CD14-positive monocyte (primary cell): Measurements from ENCODE around the gene CTAGE1. TPM values are rescaled to one million over a fixed set of nuclear protein-coding genes. Genes with fewer than 3 reads are reported as not detected.
A peak's percentile ranks its signal among the peaks of the same experiment; 100 is the strongest.

Source experiments
- DNase-seq, 3 donors: peaks; one replicate each; pipeline ENCODE4 v3.0.0-alpha.2; 2011 to 2022
- H2AFZ ChIP-seq: 2 replicates; pipeline ENCODE4 v1.6.0; 2012; ENCODE audit warnings: mild to moderate bottlenecking, low read depth, low read length, inconsistent platforms; ENCODE audit not compliant: insufficient read depth, poor library complexity, severe bottlenecking
- H3K27ac ChIP-seq, 2 donors: 1 replicate in 1 of 2; 2 replicates in 1 of 2; pipeline ENCODE4 v1.5.1; 2012 to 2013; ENCODE audit warnings: low read length in 2 of 2, control low read depth in 1 of 2, inconsistent platforms in 1 of 2, low read depth in 1 of 2, mild to moderate bottlenecking in 1 of 2
- H3K27me3 ChIP-seq, 2 donors: one replicate each; pipeline versions ENCODE4 v1.6.0 to v1.6.1; 2011 to 2013; ENCODE audit warnings: low read length in 2 of 2; ENCODE audit not compliant: control insufficient read depth in 2 of 2, insufficient read depth in 2 of 2
- H3K36me3 ChIP-seq, 2 donors: replicated peaks in 1 of 2; 1 replicate in 1 of 2; 2 replicates in 1 of 2; pipeline versions ENCODE4 v1.5.1 to v1.6.1; 2012 to 2013; ENCODE audit warnings: low read length in 2 of 2, control low read depth in 1 of 2, inconsistent platforms in 1 of 2, mild to moderate bottlenecking in 1 of 2; ENCODE audit not compliant: insufficient read depth in 2 of 2, control insufficient read depth in 1 of 2
- H3K4me1 ChIP-seq, 2 donors: 1 replicate in 1 of 2; 2 replicates in 1 of 2; pipeline versions ENCODE4 v1.5.1 to v1.6.1; 2012 to 2013; ENCODE audit warnings: low read length in 2 of 2, control low read depth in 1 of 2, inconsistent platforms in 1 of 2, mild to moderate bottlenecking in 1 of 2, moderate library complexity in 1 of 2; ENCODE audit not compliant: insufficient read depth in 2 of 2, control insufficient read depth in 1 of 2
- H3K4me2 ChIP-seq: replicated peaks from 2 replicates; pipeline ENCODE3; 2012; ENCODE audit warnings: low read length, moderate library complexity, mild to moderate bottlenecking; ENCODE audit not compliant: poor library complexity, severe bottlenecking; ENCODE audit errors: extremely low read depth
- H3K4me3 ChIP-seq, 3 experiments: fragments of 200-600 bp in 1 of 3; sonication (generic) in 1 of 3; replicated peaks in 1 of 3; 1 replicate in 2 of 3; 2 replicates in 1 of 3; pipeline ENCODE4 v1.5.1; 2011 to 2013; ENCODE audit warnings: low read length in 3 of 3, mild to moderate bottlenecking in 3 of 3, control low read depth in 2 of 3, low read depth in 2 of 3, inconsistent platforms in 1 of 3, moderate library complexity in 1 of 3
- H3K79me2 ChIP-seq: 2 replicates; pipeline ENCODE4 v1.6.0; 2012; ENCODE audit warnings: mild to moderate bottlenecking, control low read depth, inconsistent platforms, low read length, moderate library complexity; ENCODE audit not compliant: insufficient read depth
- H3K9ac ChIP-seq: 2 replicates; pipeline ENCODE4 v1.6.0; 2017; ENCODE audit warnings: low read length, mild to moderate bottlenecking; ENCODE audit not compliant: insufficient read depth, poor library complexity, severe bottlenecking
- H3K9me3 ChIP-seq, 2 donors: replicated peaks in 1 of 2; 1 replicate in 1 of 2; 2 replicates in 1 of 2; pipeline versions ENCODE4 v1.5.1 to v1.6.1; 2012 to 2013; ENCODE audit warnings: low read length in 2 of 2, control low read depth in 1 of 2; ENCODE audit not compliant: control insufficient read depth in 1 of 2, insufficient read depth in 1 of 2
- H4K20me1 ChIP-seq: 2 replicates; pipeline ENCODE4 v1.6.0; 2012; ENCODE audit warnings: mild to moderate bottlenecking, low read length, control low read depth, moderate library complexity; ENCODE audit not compliant: insufficient read depth
- H3K27ac Mint-ChIP-seq, 7 donors: one replicate each; pipeline ENCODE4 v1.8.0; 2020; ENCODE audit warnings: mild to moderate bottlenecking in 7 of 7, mixed read lengths in 7 of 7, moderate library complexity in 6 of 7, inconsistent platforms in 2 of 7
- H3K27me3 Mint-ChIP-seq, 3 donors: one replicate each; pipeline ENCODE4 v1.8.0; 2021 to 2022; ENCODE audit warnings: low read depth in 3 of 3, mild to moderate bottlenecking in 3 of 3, mixed read lengths in 3 of 3, moderate library complexity in 3 of 3, inconsistent platforms in 1 of 3
- H3K36me3 Mint-ChIP-seq, 2 donors: one replicate each; pipeline ENCODE4 v1.8.0; 2020; ENCODE audit warnings: mixed read lengths in 2 of 2, inconsistent platforms in 1 of 2, mild to moderate bottlenecking in 1 of 2
- H3K4me1 Mint-ChIP-seq: one replicate; pipeline ENCODE4 v1.8.0; 2020; ENCODE audit warnings: mild to moderate bottlenecking, mixed read lengths
- H3K4me3 Mint-ChIP-seq, 2 donors: one replicate each; pipeline ENCODE4 v1.8.0; 2020; ENCODE audit warnings: mild to moderate bottlenecking in 2 of 2, mixed read lengths in 2 of 2, moderate library complexity in 1 of 2
- H3K9me3 Mint-ChIP-seq, 7 donors: one replicate each; pipeline ENCODE4 v1.8.0; 2020 to 2022; ENCODE audit warnings: mixed read lengths in 7 of 7, mild to moderate bottlenecking in 6 of 7, moderate library complexity in 6 of 7, inconsistent platforms in 2 of 7
- WGBS: methylation state at CpG from one replicate; pipeline ENCODE4 v1.1.5; 2013; ENCODE audit warnings: missing lambda C conversion rate; ENCODE audit not compliant: insufficient coverage; 5-methylcytosine and 5-hydroxymethylcytosine counted together
- intact Hi-C, 2 donors: fragments of 100-400 bp; cut with micrococcal nuclease; formaldehyde crosslinking; loops; one replicate each; pipeline versions ENCODE4 v1.15.0 to v1.15.1; 2023
- polyA plus RNA-seq, 3 donors: library from polyadenylated mRNA; depleted of rRNA in 1 of 3; unstranded in 2 of 3; stranded (reverse) in 1 of 3; fragments of 300-500 nt in 2 of 3; fragments of >200 nt in 1 of 3; fragmentation: Illumina TruSeq in 2 of 3; gene quantifications; 1 replicate in 2 of 3; 2 replicates in 1 of 3; pipeline ENCODE4 v1.2.3, GENCODE V29; 2012 to 2021
- TF ChIP-seq, protein P1 (sequence below): fragments of 200-600 bp; IDR thresholded peaks from one replicate; pipeline ENCODE4 v1.8.0; 2022; ENCODE audit warnings: antibody characterized with exemption, mild to moderate bottlenecking

The CTAGE1 gene
- polyA plus RNA-seq, 3 donors = not detected

DNA sequence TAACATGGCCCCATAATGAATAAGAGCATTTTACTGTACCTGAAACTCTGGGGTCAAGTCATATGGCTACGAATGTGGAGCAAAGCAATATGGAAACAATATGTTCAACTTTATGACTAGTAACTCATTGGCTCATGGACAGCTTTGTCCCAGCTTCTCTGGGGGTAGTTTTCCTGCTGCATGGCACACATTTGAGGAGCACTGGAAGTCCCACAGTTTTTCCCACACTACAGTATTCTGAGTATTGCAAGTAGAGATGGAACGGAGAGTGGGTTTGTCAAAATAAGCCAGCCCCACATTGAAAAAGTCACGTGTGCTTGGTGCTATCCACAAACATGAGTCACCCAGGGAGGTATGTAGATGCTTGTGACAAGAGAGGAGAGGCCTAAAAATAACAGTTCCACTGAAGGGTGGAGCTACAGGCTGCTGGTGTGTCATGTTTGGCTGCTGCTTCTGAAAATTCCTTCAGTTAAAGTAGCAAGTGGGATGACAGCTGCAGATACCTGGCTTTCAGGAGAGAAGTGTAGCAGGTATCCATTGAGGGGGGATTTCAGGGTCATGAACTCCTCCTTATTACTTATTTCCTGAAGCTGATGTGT is 48.2 kb upstream of the CTAGE1 start:
- H3K27me3 Mint-ChIP-seq = no peaks in the 10 kb centered on the region
- no peaks in the 10 kb centered on the region for H3K4me1 ChIP-seq
- intact Hi-C loops = no loop called here
- TF ChIP-seq, protein P1, sequence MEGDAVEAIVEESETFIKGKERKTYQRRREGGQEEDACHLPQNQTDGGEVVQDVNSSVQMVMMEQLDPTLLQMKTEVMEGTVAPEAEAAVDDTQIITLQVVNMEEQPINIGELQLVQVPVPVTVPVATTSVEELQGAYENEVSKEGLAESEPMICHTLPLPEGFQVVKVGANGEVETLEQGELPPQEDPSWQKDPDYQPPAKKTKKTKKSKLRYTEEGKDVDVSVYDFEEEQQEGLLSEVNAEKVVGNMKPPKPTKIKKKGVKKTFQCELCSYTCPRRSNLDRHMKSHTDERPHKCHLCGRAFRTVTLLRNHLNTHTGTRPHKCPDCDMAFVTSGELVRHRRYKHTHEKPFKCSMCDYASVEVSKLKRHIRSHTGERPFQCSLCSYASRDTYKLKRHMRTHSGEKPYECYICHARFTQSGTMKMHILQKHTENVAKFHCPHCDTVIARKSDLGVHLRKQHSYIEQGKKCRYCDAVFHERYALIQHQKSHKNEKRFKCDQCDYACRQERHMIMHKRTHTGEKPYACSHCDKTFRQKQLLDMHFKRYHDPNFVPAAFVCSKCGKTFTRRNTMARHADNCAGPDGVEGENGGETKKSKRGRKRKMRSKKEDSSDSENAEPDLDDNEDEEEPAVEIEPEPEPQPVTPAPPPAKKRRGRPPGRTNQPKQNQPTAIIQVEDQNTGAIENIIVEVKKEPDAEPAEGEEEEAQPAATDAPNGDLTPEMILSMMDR = no peak
- no peaks in the 10 kb centered on the region for H4K20me1 ChIP-seq
- H3K4me3 Mint-ChIP-seq = no peak overlapping the region
- no peak overlapping the region for H3K9ac ChIP-seq
- no peaks in the 10 kb centered on the region for H3K79me2 ChIP-seq
- no peaks in the 10 kb centered on the region for H3K36me3 Mint-ChIP-seq
- H3K4me3 ChIP-seq = no peak overlapping the region
- H3K4me1 Mint-ChIP-seq = no peaks in the 10 kb centered on the region
- no peak overlapping the region for H3K27ac ChIP-seq
- no peaks in the 10 kb centered on the region for H3K36me3 ChIP-seq
- H3K27ac Mint-ChIP-seq = no peak overlapping the region
- no peak for DNase-seq
- peaks cover 0 to 11% (median 1%) of the 10 kb centered on the region in 7 donors for H3K9me3 Mint-ChIP-seq
- no peak overlapping the region for H3K4me2 ChIP-seq
- no peak overlapping the region for H2AFZ ChIP-seq
- no peaks in the 10 kb centered on the region for H3K9me3 ChIP-seq
- no peaks in the 10 kb centered on the region for H3K27me3 ChIP-seq
- WGBS = 70% methylated on average over 2 of the region's 3 CpGs

DNA sequence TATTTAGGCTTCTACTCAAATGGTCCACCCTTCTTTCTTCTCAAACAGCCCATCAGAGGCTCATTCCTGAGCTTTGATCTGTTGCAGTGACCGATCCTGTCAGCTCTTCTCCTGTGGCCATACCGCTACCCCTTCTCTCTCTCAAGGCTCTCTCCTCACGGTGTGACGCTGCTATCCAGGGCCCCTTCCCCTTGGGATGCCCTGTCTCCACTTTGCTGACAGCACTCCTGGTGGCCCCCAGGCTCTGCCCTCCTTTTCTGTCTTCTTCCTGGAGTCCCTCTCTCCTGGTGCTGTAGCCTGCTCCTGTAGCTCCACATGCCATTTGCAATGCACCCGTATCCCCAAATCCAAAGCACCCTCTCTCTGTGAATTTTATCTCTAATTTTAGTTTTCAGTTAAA is 45.4 kb upstream of the CTAGE1 start:
- intact Hi-C loops = no loop called here

More for the DNA sequence above, 45.4 kb upstream of the CTAGE1 start:
- 100% methylated on average over 4 of the region's 5 CpGs for WGBS
- TF ChIP-seq, protein P1 = no peak
- no peaks in the 10 kb centered on the region for H3K36me3 ChIP-seq
- H3K79me2 ChIP-seq = no peaks in the 10 kb centered on the region
- no peaks in the 10 kb centered on the region for H3K4me1 ChIP-seq
- no peak overlapping the region for H3K4me2 ChIP-seq
- Mint-ChIP-seq H3K27me3 (no peaks in the 10 kb centered on the region), H3K9me3 (peaks cover 0 to 9% (median 0%) of the 10 kb centered on the region in 7 donors), H3K4me3 (no peak overlapping the region), H3K36me3 (no peaks in the 10 kb centered on the region), H3K4me1 (peaks cover 2% of the 10 kb centered on the region), H3K27ac (peak overlapping the region in 1 of 7 donors; percentile 18)
- H3K27ac ChIP-seq = no peak overlapping the region
- H3K27me3 ChIP-seq = no peaks in the 10 kb centered on the region
- no peak overlapping the region for H3K9ac ChIP-seq
- no peak overlapping the region for H2AFZ ChIP-seq
- DNase-seq = no peak
- no peaks in the 10 kb centered on the region for H3K9me3 ChIP-seq
- no peak overlapping the region for H3K4me3 ChIP-seq
- H4K20me1 ChIP-seq = no peaks in the 10 kb centered on the region
